GM23338 (cell line): ENCODE data around the gene NOP16.

Experiments used
- EZH2 ChIP-seq: fragments of 200-600 bp; sonication (generic); IDR thresholded peaks from one replicate; pipeline ENCODE4 v1.8.0; 2017; ENCODE audit warnings: antibody characterized with exemption, mild to moderate bottlenecking, low read depth; ENCODE audit not compliant: unreplicated experiment
- POLR2AphosphoS5 ChIP-seq: IDR thresholded peaks from 2 replicates; pipeline ENCODE4 v1.6.1; 2016; ENCODE audit warnings: antibody characterized with exemption, low read depth
- TF ChIP-seq, protein P1 (sequence below), 2 experiments: fragments of 200-600 bp in 1 of 2; sonication (generic) in 1 of 2; conservative IDR thresholded peaks; 2 replicates each; pipeline versions ENCODE4 v1.5.1 to v1.6.1; 2016 to 2017; ENCODE audit warnings: antibody characterized with exemption in 2 of 2, low read depth in 2 of 2, mild to moderate bottlenecking in 2 of 2, moderate library complexity in 1 of 2

- no peak for TF ChIP-seq EZH2
- TF ChIP-seq, protein P1, sequence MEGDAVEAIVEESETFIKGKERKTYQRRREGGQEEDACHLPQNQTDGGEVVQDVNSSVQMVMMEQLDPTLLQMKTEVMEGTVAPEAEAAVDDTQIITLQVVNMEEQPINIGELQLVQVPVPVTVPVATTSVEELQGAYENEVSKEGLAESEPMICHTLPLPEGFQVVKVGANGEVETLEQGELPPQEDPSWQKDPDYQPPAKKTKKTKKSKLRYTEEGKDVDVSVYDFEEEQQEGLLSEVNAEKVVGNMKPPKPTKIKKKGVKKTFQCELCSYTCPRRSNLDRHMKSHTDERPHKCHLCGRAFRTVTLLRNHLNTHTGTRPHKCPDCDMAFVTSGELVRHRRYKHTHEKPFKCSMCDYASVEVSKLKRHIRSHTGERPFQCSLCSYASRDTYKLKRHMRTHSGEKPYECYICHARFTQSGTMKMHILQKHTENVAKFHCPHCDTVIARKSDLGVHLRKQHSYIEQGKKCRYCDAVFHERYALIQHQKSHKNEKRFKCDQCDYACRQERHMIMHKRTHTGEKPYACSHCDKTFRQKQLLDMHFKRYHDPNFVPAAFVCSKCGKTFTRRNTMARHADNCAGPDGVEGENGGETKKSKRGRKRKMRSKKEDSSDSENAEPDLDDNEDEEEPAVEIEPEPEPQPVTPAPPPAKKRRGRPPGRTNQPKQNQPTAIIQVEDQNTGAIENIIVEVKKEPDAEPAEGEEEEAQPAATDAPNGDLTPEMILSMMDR (conservative IDR thresholded peaks at IDR 0.05; ENCODE audit: low read depth in 2 of 2), result no peak
- TF ChIP-seq POLR2AphosphoS5, result no peak
Observed at GRCh38 chr5:176394096-176394495, 5.7 kb upstream of the NOP16 start.
